Gastroesophageal sphincter (tissue), 4 donors: ENCODE data around the gene LMAN2. TPM values are rescaled to one million over a fixed set of nuclear protein-coding genes. Genes with fewer than 3 reads are reported as not detected.
A peak's percentile ranks its signal among the peaks of the same experiment; 100 is the strongest.

ENCODE experiments used
- ATAC-seq: fragments of 150-250 bp; one replicate; pipeline ENCODE4 v1.9.1; 2016; ENCODE audit warnings: mild to moderate bottlenecking, moderate library complexity
- H3K27ac ChIP-seq, 4 donors: fragments of 200-600 bp; sonication (generic) in 3 of 4; 1 replicate in 3 of 4; 2 replicates in 1 of 4; pipeline ENCODE4 v1.5.1; 2016 to 2019
- H3K27me3 ChIP-seq: fragments of 200-600 bp; sonication (generic); one replicate; pipeline ENCODE4 v1.5.1; 2019
- H3K36me3 ChIP-seq, 2 donors: fragments of 200-600 bp; sonication (generic); one replicate each; pipeline ENCODE4 v1.5.1; 2019; ENCODE audit warnings: control low read depth in 1 of 2
- H3K4me1 ChIP-seq, 3 donors: fragments of 200-600 bp; sonication (generic); 1 replicate in 2 of 3; 2 replicates in 1 of 3; pipeline ENCODE4 v1.5.1; 2016 to 2019; ENCODE audit warnings: control low read depth in 2 of 3
- H3K4me3 ChIP-seq, 2 donors: fragments of 200-600 bp; sonication (generic); one replicate each; pipeline ENCODE4 v1.5.1; 2019; ENCODE audit warnings: mild to moderate bottlenecking in 1 of 2, moderate library complexity in 1 of 2
- H3K9me3 ChIP-seq, 3 donors: fragments of 200-600 bp; sonication (generic); one replicate each; pipeline ENCODE4 v1.5.1; 2017 to 2019; ENCODE audit warnings: control low read depth in 2 of 3
- EP300 ChIP-seq: sonication (generic); formaldehyde crosslinking; IDR thresholded peaks from one replicate; pipeline ENCODE4 v1.6.1; 2017; ENCODE audit warnings: antibody characterized with exemption, mild to moderate bottlenecking
- POLR2A ChIP-seq, 2 donors: fragments of 450-650 bp; IDR thresholded peaks; one replicate each; pipeline ENCODE4 v1.6.1; 2017; ENCODE audit warnings: antibody characterized with exemption in 2 of 2, mild to moderate bottlenecking in 2 of 2, moderate library complexity in 1 of 2
- POLR2AphosphoS5 ChIP-seq: sonication (generic); formaldehyde crosslinking; IDR thresholded peaks from one replicate; pipeline ENCODE4 v1.6.1; 2017; ENCODE audit warnings: antibody characterized with exemption
- WGBS, 2 donors: methylation state at CpG; one replicate each; pipeline ENCODE4 v1.1.5; 2018; ENCODE audit warnings: low coverage in 1 of 2; 5-methylcytosine and 5-hydroxymethylcytosine counted together
- total RNA-seq, 4 donors: library from RNA; depleted of rRNA; stranded (reverse); fragments of >200 nt; gene quantifications; one replicate each; pipeline ENCODE4 v1.1.0, GENCODE V29; 2016
- TF ChIP-seq, protein P1 (sequence below), 4 experiments: fragments of 200-600 bp in 2 of 4; fragments of 450-650 bp in 2 of 4; sonication (generic) in 1 of 4; IDR thresholded peaks; one replicate each; pipeline ENCODE4 v1.5.1; 2017 to 2019; ENCODE audit warnings: antibody characterized with exemption in 4 of 4, mild to moderate bottlenecking in 2 of 4, moderate library complexity in 2 of 4

The LMAN2 gene
- total RNA-seq, 4 donors from 2014 or later, result 78.1 to 147 (median 111) TPM

DNA sequence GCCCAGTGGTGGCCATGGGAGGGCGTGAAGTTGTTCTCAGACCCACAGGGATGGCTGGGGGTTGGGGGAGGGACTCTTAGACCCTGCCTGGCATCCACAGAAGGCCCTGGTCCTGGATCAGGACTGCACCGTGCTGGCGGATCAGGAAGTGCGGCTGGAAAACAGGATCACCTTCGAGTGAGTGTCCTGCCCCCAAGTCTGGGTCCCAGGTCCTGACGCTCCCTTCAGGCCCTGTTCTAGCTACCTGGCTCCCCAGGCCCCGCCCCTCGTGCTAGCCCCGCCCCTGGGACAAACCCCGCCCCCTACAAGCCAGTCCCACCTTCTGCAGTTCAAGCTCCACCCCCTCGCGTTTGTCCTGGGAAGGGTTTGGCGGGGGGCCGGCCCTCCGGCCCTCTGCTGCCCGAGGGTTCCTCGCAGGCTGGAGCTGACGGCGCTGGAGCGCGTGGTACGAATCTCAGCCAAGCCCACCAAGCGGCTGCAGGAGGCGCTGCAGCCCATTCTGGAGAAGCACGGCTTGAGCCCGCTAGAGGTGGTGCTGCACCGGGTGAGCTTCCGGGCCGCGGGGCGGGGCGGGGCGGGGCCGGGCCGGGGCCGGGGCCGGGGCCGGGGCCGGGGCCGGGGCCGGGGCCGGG is 19.1 kb upstream of the LMAN2 start:
- peaks cover 0 to 65% (median 17%) of the 10 kb centered on the region in 3 donors for H3K4me1 ChIP-seq
- peak; percentile 61 for ATAC-seq

DNA sequence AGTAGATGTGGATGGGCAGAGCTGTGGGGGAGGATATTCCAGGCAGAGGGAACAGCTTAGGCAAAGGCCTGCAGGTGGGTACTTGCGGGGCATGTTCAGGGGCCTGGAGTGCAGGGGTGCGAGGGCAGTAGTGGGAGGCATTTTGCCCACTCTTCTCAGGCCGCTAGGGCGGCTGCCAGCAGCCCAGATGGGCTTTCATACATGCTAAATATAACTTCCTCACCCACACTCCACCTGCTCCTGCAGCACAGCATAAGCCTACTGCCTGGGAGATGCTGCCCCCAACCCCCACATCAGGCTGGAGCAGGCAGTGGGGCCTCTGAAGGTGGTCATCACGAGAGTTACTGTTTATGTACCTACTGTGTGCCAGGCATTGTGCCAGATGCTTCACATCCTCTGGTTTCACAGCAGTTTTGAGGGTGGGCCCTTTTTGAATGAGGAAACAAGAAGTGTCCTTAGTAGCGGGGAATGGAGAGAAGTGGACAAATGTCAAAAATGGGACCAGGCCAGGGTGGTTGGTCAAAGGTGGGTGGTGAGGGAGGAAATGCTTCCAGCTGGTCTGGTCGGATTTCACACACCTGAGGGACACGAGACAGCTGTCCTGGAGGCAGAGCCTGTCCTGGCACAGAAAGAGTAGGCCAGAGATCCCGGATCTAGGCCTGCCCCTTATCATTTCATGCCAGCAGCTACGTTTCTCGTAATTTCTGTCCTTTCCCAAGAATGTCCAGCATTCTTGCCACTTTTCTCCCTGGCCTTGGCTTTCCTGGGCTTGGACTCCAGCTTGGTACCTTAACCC is 18.4 kb upstream of the LMAN2 start:
- WGBS, 2 donors, result 42 to 43% methylated on average over 4 to 7 of the region's 11 CpGs
- peaks cover 0 to 10% of the 10 kb centered on the region in 2 donors for H3K36me3 ChIP-seq
- no peaks in the 10 kb centered on the region for H3K9me3 ChIP-seq
- no peak for TF ChIP-seq POLR2A (IDR thresholded peaks at IDR 0.05)
- no peak for TF ChIP-seq EP300
- TF ChIP-seq, protein P1, sequence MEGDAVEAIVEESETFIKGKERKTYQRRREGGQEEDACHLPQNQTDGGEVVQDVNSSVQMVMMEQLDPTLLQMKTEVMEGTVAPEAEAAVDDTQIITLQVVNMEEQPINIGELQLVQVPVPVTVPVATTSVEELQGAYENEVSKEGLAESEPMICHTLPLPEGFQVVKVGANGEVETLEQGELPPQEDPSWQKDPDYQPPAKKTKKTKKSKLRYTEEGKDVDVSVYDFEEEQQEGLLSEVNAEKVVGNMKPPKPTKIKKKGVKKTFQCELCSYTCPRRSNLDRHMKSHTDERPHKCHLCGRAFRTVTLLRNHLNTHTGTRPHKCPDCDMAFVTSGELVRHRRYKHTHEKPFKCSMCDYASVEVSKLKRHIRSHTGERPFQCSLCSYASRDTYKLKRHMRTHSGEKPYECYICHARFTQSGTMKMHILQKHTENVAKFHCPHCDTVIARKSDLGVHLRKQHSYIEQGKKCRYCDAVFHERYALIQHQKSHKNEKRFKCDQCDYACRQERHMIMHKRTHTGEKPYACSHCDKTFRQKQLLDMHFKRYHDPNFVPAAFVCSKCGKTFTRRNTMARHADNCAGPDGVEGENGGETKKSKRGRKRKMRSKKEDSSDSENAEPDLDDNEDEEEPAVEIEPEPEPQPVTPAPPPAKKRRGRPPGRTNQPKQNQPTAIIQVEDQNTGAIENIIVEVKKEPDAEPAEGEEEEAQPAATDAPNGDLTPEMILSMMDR (IDR thresholded peaks at IDR 0.05), result no peak
- no peak for TF ChIP-seq POLR2AphosphoS5
- peak overlapping the region in 3 of 4 donors; percentile 53 to 76 (median 59) for H3K27ac ChIP-seq
- H3K27me3 ChIP-seq, result peaks cover 1% of the 10 kb centered on the region
- no peak overlapping the region for H3K4me3 ChIP-seq
- H3K4me1 ChIP-seq, result peaks cover 0 to 71% (median 17%) of the 10 kb centered on the region in 3 donors
- ATAC-seq, result no peak

More for the DNA sequence above, 19.1 kb upstream of the LMAN2 start:
- H3K27ac ChIP-seq, result peak overlapping the region in 3 of 4 donors; percentile 53 to 76 (median 64)
- H3K4me3 ChIP-seq, result peak overlapping the region; percentile 34 to 49
- H3K9me3 ChIP-seq, result no peaks in the 10 kb centered on the region
- no peak for TF ChIP-seq POLR2A (IDR thresholded peaks at IDR 0.05)
- TF ChIP-seq, protein P1 (IDR thresholded peaks at IDR 0.05), result peak in 3 of 4 experiments; percentile 64 to 67 (median 65)
- no peak for TF ChIP-seq EP300
- peaks cover 0 to 10% of the 10 kb centered on the region in 2 donors for H3K36me3 ChIP-seq
- 0 to 70% methylated on average over 2 to 3 of the region's 42 CpGs for WGBS, 2 donors
- peaks cover 7% of the 10 kb centered on the region for H3K27me3 ChIP-seq

DNA sequence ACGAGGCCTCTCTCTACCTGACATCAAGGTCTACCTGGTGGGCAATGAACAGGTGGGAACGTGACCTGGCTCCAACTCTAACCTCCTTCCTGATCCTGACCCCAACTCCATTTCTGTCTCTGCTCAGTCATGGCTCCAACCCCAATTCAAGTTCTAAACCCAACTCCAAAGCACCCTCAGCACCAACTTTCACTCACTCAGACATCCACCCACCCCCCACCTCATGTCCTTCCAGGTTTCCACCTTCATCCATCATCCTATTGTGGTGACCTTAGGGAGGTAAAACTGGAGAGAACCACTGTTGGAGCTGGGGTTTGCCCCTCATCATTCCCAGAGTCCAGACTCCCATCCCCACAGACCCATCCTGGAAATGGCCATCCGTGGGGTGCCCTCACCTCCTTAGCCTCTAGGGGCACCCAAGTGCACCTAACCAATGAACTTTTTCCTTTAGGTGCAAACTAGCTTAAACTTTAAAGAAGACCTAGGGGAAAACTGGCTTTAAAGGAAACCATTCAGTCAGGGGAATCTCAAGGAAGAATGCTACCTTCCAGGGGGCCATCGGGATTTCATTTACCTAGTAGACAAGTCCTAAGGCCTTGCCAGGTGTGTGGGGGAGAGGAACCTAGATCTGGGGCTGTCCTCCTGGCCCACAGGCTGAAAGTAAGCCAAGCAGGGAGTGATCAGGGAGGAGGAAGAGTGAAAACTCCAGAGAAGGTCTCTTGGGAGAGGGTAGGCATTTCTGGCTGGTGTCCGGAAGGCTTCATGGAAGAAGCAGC is 17.6 kb upstream of the LMAN2 start:
- no peak for TF ChIP-seq POLR2A (IDR thresholded peaks at IDR 0.05)
- TF ChIP-seq, protein P1 (IDR thresholded peaks at IDR 0.05), result peak in 3 of 4 experiments; percentile 31 to 51 (median 50)
- Histone ChIP-seq H3K27me3 (no peaks in the 10 kb centered on the region), H3K27ac (peak overlapping the region in 1 of 4 donors; percentile 76), H3K4me3 (no peak overlapping the region), H3K9me3 (no peaks in the 10 kb centered on the region), H3K36me3 (peaks cover 0 to 10% of the 10 kb centered on the region in 2 donors), H3K4me1 (peaks cover 0 to 79% (median 17%) of the 10 kb centered on the region in 3 donors)
- ATAC-seq, result no peak
- 59 to 89% methylated on average over 4 of the region's 5 CpGs for WGBS, 2 donors

DNA sequence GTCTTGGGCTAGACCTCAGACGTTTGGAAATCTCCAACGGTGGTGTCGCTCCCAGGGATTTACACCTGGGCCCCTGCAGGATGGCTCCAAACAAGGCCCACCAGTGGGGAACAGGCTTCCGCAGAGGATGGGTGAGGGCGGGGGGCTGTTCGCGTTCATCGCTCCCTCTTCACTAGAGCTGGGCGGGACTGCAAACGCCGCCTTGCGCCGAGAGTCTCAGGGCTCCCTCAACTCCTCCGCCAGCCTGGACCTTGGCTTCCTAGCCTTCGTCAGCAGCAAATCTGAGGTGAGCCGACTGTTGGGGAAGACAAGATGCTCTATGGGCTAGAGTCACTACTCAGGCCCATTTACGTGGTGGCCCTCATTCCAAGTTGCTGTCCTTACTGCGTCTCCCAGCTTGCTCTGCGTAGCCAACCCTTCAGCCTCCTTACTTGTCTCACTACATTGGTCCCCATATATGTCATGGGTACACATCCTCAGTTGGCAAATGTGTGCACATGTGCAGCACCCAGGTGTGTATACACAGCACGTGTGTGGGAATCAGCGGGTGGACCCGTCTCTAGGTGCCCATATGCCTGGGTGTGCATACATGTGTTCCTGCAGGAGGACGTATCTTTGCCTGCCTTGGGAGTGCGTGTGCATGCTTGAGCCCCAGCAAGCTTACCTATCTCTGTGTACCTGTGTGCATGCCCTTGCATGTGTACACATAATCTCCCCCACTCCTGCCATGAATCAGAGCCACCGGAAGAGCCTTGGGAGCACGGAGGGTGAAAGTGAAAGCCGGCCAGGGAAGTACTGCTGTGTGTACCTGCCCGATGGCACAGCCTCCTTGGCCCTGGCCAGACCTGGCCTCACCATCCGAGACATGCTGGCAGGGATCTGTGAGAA is 16.8 kb upstream of the LMAN2 start:
- TF ChIP-seq, protein P1 (IDR thresholded peaks at IDR 0.05), result no peak
- TF ChIP-seq POLR2A (IDR thresholded peaks at IDR 0.05) (no peak), EP300 (no peak)
- 90 to 99% methylated on average over 2 to 13 of the region's 29 CpGs for WGBS, 2 donors
- H3K4me1 ChIP-seq, result peaks cover 0 to 87% (median 23%) of the 10 kb centered on the region in 3 donors
- H3K27ac ChIP-seq, result peak overlapping the region in 2 of 4 donors; percentile 91 to 94
- H3K27me3 ChIP-seq, result no peaks in the 10 kb centered on the region
- no peak for ATAC-seq
- peak overlapping the region in 1 of 2 donors; percentile 59 for H3K4me3 ChIP-seq
- peaks cover 0 to 10% of the 10 kb centered on the region in 2 donors for H3K36me3 ChIP-seq
- no peaks in the 10 kb centered on the region for H3K9me3 ChIP-seq
